Stimulated activated naive CD8-positive, alpha-beta T cell treated with anti-CD3 and anti-CD28 coated beads, Interleukin-15, amount 100 ng/mL, for 72 hours (primary cell): ENCODE measurements around the gene UCKL1.
A peak's percentile ranks its signal among the peaks of the same experiment; 100 is the strongest.
"Not testable (repeated sequence)": the region's sequence is repeated elsewhere in the genome, so short reads cannot be mapped to it uniquely, and the experiment has no call there.

Experiments used
- ATAC-seq: fragments of 150-1000 bp; cut with Tn5 transposase; 2 replicates; pipeline ENCODE4 v1.10.0; 2021; ENCODE audit warnings: mild to moderate bottlenecking, moderate library complexity
- DNase-seq, 2 donors: peaks; one replicate each; pipeline ENCODE4 v3.0.0; 2021 to 2022
- H3K27ac Mint-ChIP-seq, 2 donors: one replicate each; pipeline ENCODE4 v1.8.0; 2022; ENCODE audit warnings: mild to moderate bottlenecking in 2 of 2, mixed read lengths in 2 of 2, moderate library complexity in 2 of 2
- H3K27me3 Mint-ChIP-seq: one replicate; pipeline ENCODE4 v1.8.0; 2022; ENCODE audit warnings: mixed read lengths
- H3K4me1 Mint-ChIP-seq: one replicate; pipeline ENCODE4 v1.8.0; 2022; ENCODE audit warnings: mild to moderate bottlenecking, mixed read lengths
- H3K4me3 Mint-ChIP-seq, 2 donors: one replicate each; pipeline ENCODE4 v1.8.0; 2022; ENCODE audit warnings: mild to moderate bottlenecking in 2 of 2, mixed read lengths in 2 of 2, moderate library complexity in 1 of 2
- H3K9me3 Mint-ChIP-seq, 2 donors: one replicate each; pipeline ENCODE4 v1.8.0; 2022; ENCODE audit warnings: mixed read lengths in 2 of 2

UCKL1 gene

GRCh38 chr20:63933646-63934045, 22.6 kb downstream of the UCKL1 start:
- ATAC-seq (no peak), DNase-seq (no peak)
- H3K9me3 Mint-ChIP-seq = no peaks in the 10 kb centered on the region
- no peaks in the 10 kb centered on the region for H3K27me3 Mint-ChIP-seq
- no peak overlapping the region for H3K4me3 Mint-ChIP-seq
- no peak overlapping the region for H3K27ac Mint-ChIP-seq
- peaks cover 5% of the 10 kb centered on the region for H3K4me1 Mint-ChIP-seq

- DNase-seq = no peak
- ATAC-seq = no peak
- Mint-ChIP-seq H3K27ac (no peak overlapping the region), H3K4me1 (peaks cover 5% of the 10 kb centered on the region), H3K27me3 (no peaks in the 10 kb centered on the region), H3K9me3 (no peaks in the 10 kb centered on the region), H3K4me3 (no peak overlapping the region)
Observed at GRCh38 chr20:63932606-63933160, 23.5 kb downstream of the UCKL1 start.

DNA sequence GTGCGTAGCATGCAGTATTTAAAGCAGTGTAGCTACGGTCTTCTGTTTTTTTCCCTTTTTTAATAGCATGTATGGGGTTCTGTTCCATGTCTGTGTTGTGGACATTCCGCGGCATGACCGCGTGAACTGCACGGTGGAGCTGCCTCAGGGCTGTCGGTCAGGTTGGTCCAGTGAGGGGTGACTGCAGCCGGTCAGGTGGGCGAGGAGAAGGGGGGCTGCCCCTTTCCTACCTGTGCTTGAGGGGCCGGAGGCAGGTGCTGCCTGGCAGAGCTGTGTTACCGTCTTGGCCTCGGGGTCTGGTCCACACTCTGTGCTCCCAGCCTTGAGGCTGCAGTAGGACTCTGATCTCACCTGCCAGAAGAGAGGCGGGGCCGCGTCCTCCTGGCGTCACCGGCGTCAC, 24.5 kb downstream of the UCKL1 start:
- Mint-ChIP-seq H3K27me3 (no peaks in the 10 kb centered on the region), H3K9me3 (no peaks in the 10 kb centered on the region), H3K4me1 (peaks cover 5% of the 10 kb centered on the region), H3K4me3 (no peak overlapping the region), H3K27ac (peak overlapping the region in 1 of 2 donors; percentile 50)
- DNase-seq (no peak), ATAC-seq (no peak)

DNA sequence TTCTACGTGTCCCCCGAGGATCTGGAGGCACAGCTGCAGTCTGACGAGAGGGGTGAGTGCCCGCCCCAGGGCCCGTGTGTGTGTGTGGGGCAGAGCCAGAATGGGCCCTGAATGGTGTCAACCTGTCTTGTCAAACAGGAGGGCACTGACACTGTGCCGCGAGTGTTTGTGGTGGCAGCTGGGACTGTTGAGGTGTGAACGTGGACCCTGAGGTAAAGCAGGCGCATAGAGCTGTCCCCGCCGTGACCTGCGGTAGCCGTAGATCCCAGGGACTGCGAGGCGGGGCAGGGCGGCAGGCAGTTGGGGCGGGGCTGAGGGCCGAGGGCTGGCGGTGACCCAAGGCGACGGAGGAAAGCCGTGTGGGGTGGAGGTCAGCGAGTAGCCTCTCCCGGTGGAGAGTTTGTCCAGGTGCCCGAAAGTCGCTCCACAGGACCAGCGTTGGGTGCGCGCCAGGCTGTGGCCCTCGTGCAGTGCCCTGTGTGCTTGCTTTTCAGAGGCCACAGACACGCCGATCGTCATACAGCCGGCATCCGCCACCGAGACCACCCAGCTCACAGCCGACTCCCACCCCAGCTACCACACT, 25.2 kb downstream of the UCKL1 start:
- Mint-ChIP-seq H3K4me3 (no peak overlapping the region), H3K4me1 (peaks cover 5% of the 10 kb centered on the region), H3K27me3 (no peaks in the 10 kb centered on the region), H3K9me3 (no peaks in the 10 kb centered on the region), H3K27ac (peak overlapping the region in 1 of 2 donors; percentile 78)
- DNase-seq (no peak), ATAC-seq (no peak)

DNA sequence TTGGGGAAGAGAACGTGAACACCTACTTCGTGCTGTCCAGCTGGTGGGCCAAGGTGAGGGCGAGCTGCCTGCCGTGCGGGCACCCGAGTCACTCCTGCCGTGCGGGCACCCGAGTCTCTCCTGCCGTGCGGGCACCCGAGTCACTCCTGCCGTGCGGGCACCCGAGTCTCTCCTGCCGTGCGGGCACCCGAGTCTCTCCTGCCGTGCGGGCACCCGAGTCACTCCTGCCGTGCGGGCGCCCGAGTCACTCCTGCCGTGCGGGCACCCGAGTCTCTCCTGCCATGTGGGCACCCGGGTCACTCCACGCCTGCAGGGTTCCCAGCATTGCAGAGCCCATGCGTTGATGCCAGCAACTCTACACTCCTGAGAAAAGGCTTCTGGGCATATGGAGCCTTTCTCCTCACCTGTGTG, 26.7 kb downstream of the UCKL1 start:
- not testable (repeated sequence) for ATAC-seq, H3K27me3 Mint-ChIP-seq, H3K4me3 Mint-ChIP-seq, H3K9me3 Mint-ChIP-seq, DNase-seq, H3K27ac Mint-ChIP-seq, H3K4me1 Mint-ChIP-seq

DNA sequence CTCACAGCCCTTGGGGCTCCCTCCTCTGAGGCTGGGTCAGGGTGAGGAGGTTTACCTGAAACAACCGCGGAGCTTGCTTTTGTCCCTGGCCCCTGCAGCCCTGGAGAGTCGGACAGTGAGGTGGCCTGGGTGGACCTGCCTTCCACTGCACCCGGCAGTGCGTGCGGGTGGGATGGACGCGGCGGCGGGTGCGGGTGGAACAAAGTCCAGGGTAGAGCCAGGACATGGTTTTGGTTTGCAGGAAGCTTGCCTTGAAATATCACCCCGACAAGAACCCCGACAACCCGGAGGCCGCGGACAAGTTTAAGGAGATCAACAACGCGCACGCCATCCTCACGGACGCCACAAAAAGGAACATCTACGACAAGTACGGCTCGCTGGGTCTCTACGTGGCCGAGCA, 27.1 kb downstream of the UCKL1 start:
- H3K4me1 Mint-ChIP-seq = peaks cover 7% of the 10 kb centered on the region
- peak overlapping the region in 1 of 2 donors; percentile 63 for H3K27ac Mint-ChIP-seq
- no peak overlapping the region for H3K4me3 Mint-ChIP-seq
- H3K27me3 Mint-ChIP-seq = no peaks in the 10 kb centered on the region
- no peaks in the 10 kb centered on the region for H3K9me3 Mint-ChIP-seq
- DNase-seq (no peak), ATAC-seq (no peak)

DNA sequence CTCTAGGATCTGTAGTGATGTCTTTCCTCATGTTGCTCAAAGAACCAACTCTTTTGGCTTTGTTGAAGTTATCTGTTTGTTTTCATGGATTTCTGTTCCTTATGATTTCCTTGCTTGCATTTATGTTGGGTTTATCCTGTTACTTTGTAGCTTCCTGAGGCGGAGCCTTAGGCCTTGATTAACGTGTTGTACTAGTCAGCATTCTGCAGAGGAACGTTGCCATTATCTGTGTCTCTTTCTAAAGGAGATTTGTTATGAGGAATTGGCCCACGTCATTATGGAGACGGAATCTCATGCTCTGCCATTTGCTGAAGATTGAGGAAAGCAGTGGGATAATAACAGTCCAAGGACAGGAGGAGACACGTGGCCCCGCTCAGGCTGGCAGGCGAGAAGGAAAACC, 29.9 kb downstream of the UCKL1 start:
- no peak for DNase-seq
- H3K9me3 Mint-ChIP-seq = no peaks in the 10 kb centered on the region
- peaks cover 7% of the 10 kb centered on the region for H3K4me1 Mint-ChIP-seq
- H3K4me3 Mint-ChIP-seq = no peak overlapping the region
- H3K27ac Mint-ChIP-seq = no peak overlapping the region
- ATAC-seq = no peak
- H3K27me3 Mint-ChIP-seq = no peaks in the 10 kb centered on the region

DNA sequence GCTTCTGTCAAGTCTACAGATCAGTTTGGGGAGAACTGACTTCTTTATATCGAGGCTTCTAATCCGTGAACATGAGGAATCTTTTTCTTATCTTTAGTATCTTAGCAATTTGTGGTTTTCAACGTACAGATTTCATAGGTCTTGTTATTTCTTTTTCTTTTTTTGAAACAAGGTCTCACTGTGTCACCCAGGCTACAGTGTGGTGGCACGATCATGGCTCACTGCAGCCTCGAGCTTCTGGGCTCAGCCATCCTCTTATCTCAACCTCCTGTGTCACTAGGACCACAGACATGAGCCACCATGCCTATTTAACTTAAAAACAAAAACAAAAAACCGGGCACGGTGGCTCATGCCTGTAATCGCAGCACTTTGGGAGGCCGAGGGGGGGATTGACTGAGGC, 32.0 kb downstream of the UCKL1 start:
- no peaks in the 10 kb centered on the region for H3K9me3 Mint-ChIP-seq
- no peak overlapping the region for H3K4me3 Mint-ChIP-seq
- ATAC-seq = no peak
- no peak overlapping the region for H3K27ac Mint-ChIP-seq
- no peaks in the 10 kb centered on the region for H3K27me3 Mint-ChIP-seq
- no peak for DNase-seq
- H3K4me1 Mint-ChIP-seq = peaks cover 7% of the 10 kb centered on the region

- Mint-ChIP-seq H3K9me3 (no peaks in the 10 kb centered on the region), H3K4me3 (no peak overlapping the region), H3K4me1 (peaks cover 7% of the 10 kb centered on the region), H3K27ac (peak overlapping the region in 1 of 2 donors; percentile 77), H3K27me3 (no peaks in the 10 kb centered on the region)
- DNase-seq (no peak), ATAC-seq (no peak)
Observed at GRCh38 chr20:63923651-63924050, 32.6 kb downstream of the UCKL1 start.

DNA sequence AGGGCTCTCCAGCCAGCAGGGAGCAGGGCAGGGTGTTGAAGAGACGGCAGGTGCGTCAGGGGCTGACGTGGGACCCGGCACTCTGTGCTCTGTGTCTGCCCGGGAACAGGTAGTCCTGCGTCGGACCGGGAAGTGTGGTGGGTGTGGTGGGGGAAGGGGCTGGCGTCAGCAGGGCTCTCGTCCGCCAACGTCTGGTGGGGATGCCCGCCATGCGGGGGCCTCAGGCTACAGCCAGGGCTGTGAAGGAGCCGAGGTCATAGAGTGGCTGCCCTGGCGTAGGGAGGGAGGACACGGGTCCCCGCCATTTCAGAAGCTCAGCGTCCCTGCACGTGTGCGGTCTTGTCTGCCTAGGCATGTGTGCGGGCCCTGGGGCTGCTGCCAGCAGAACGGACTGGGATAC, 36.0 kb downstream of the UCKL1 start:
- DNase-seq (no peak), ATAC-seq (no peak)
- Mint-ChIP-seq H3K4me1 (peaks cover 6% of the 10 kb centered on the region), H3K4me3 (no peak overlapping the region), H3K27me3 (no peaks in the 10 kb centered on the region), H3K9me3 (no peaks in the 10 kb centered on the region), H3K27ac (no peak overlapping the region)

GRCh38 chr20:63919130-63919529, 37.1 kb downstream of the UCKL1 start:
- H3K27ac Mint-ChIP-seq = no peak overlapping the region
- ATAC-seq (no peak), DNase-seq (no peak)
- H3K4me1 Mint-ChIP-seq = peaks cover 7% of the 10 kb centered on the region
- H3K4me3 Mint-ChIP-seq = no peak overlapping the region
- no peaks in the 10 kb centered on the region for H3K27me3 Mint-ChIP-seq
- H3K9me3 Mint-ChIP-seq = no peaks in the 10 kb centered on the region

GRCh38 chr20:63917811-63918210, 38.4 kb downstream of the UCKL1 start:
- ATAC-seq (no peak), DNase-seq (no peak)
- H3K4me1 Mint-ChIP-seq = peaks cover 12% of the 10 kb centered on the region
- H3K27me3 Mint-ChIP-seq = no peaks in the 10 kb centered on the region
- H3K9me3 Mint-ChIP-seq = no peaks in the 10 kb centered on the region
- no peak overlapping the region for H3K27ac Mint-ChIP-seq
- no peak overlapping the region for H3K4me3 Mint-ChIP-seq

DNA sequence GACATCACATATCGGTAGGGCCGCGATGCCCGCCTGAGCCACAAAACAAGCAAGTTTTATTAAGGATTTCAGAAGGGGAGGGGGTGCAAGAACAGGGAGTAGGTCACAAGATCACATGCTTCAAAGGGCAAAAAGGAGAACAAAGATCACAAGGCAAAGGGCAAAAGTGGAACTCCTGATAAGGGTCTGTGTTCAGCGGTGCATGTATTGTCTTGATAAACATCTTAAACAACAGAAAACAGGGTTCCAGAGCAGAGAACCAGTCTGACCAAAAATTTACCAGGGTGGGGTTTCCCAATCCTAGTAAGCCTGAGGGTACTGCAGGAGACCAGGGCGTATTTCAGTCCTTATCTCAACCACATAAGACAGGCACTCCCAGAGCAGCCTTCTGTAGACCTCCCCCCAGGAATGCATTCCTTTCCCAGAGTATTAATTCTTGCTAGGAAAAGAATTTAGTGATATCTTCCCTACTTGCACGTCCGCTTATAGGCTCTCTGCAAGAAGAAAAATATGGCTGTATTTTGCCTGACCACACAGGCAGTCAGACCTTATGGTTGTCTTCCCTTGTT, 39.8 kb downstream of the UCKL1 start:
- not testable (repeated sequence) for H3K4me3 Mint-ChIP-seq, H3K27ac Mint-ChIP-seq, ATAC-seq, H3K9me3 Mint-ChIP-seq, DNase-seq, H3K27me3 Mint-ChIP-seq
- peaks cover 21% of the 10 kb centered on the region for H3K4me1 Mint-ChIP-seq

- H3K4me3 Mint-ChIP-seq = no peak overlapping the region
- H3K27ac Mint-ChIP-seq = no peak overlapping the region
- no peaks in the 10 kb centered on the region for H3K27me3 Mint-ChIP-seq
- H3K4me1 Mint-ChIP-seq = peaks cover 31% of the 10 kb centered on the region
- H3K9me3 Mint-ChIP-seq = no peaks in the 10 kb centered on the region
- no peak for ATAC-seq
- no peak for DNase-seq
Observed at GRCh38 chr20:63915471-63915870, 40.7 kb downstream of the UCKL1 start.

DNA sequence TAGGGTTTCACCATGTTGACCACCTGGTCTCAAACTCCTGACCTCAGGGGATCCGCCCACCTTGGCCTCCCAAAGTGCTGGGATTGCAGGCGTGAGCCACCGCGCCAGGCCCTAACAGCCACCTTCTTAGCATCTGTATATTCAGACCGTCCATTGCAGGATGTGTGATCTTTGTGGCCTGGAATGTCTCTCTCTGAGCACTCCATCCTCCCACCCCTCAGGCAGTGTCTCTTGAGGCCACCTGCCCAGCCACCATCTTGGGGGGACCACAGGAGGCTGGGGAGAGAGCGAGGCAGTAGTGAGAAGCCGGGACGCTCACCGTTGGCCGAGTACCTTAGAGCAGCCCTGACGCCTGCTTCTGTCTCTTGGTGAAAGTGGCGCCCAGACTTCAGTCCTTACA, 42.4 kb downstream of the UCKL1 start:
- H3K9me3 Mint-ChIP-seq = no peaks in the 10 kb centered on the region
- DNase-seq (no peak), ATAC-seq (no peak)
- peaks cover 41% of the 10 kb centered on the region for H3K4me1 Mint-ChIP-seq
- no peak overlapping the region for H3K27ac Mint-ChIP-seq
- H3K27me3 Mint-ChIP-seq = no peaks in the 10 kb centered on the region
- no peak overlapping the region for H3K4me3 Mint-ChIP-seq

- Mint-ChIP-seq H3K4me1 (peaks cover 52% of the 10 kb centered on the region), H3K27ac (peak overlapping the region in 1 of 2 donors; percentile 55), H3K9me3 (no peaks in the 10 kb centered on the region), H3K27me3 (no peaks in the 10 kb centered on the region), H3K4me3 (peak overlapping the region in 1 of 2 donors; percentile 21)
- no peak for ATAC-seq
- DNase-seq = no peak
Observed at GRCh38 chr20:63911176-63911575, 45.0 kb downstream of the UCKL1 start.
